OCI-LY1 (cell line): Measurements from ENCODE around the gene PCDHA11.
"Not testable (repeated sequence)": the region's sequence is repeated elsewhere in the genome, so short reads cannot be mapped to it uniquely, and the experiment has no call there.

ENCODE experiments used
- H2AFZ ChIP-seq: fragments of 200-600 bp; sonication (generic), shearing (Covaris generic); 2 replicates; pipeline ENCODE4 v1.6.0; 2014; ENCODE audit warnings: antibody characterized with exemption, mild to moderate bottlenecking, low read length
- H3F3A ChIP-seq: fragments of 200-600 bp; sonication (generic), shearing (Covaris generic); 2 replicates; pipeline ENCODE4 v1.6.0; 2014; ENCODE audit warnings: mild to moderate bottlenecking, antibody characterized with exemption, low read length, moderate library complexity; ENCODE audit not compliant: insufficient read depth
- H3K27ac ChIP-seq: fragments of 200-600 bp; sonication (generic); 2 replicates; pipeline ENCODE4 v1.5.1; 2014; ENCODE audit warnings: low read length, mixed run types, mild to moderate bottlenecking, low read depth; ENCODE audit not compliant: poor library complexity, severe bottlenecking
- H3K27me3 ChIP-seq: fragments of 200-600 bp; sonication (generic); 2 replicates; pipeline ENCODE4 v1.6.0; 2014; ENCODE audit warnings: antibody characterized with exemption, mild to moderate bottlenecking, low read length, moderate library complexity; ENCODE audit not compliant: insufficient read depth
- H3K36me3 ChIP-seq: fragments of 200-600 bp; sonication (generic); 2 replicates; pipeline ENCODE4 v1.6.1; 2014; ENCODE audit warnings: mild to moderate bottlenecking, antibody characterized with exemption, low read length, moderate library complexity, mixed read lengths; ENCODE audit not compliant: insufficient read depth
- H3K4me1 ChIP-seq: fragments of 200-600 bp; sonication (generic); 2 replicates; pipeline ENCODE4 v1.5.1; 2014; ENCODE audit warnings: mild to moderate bottlenecking, low read length, moderate library complexity; ENCODE audit not compliant: insufficient read depth, severe bottlenecking
- H3K4me2 ChIP-seq: fragments of 200-600 bp; sonication (generic), shearing (Covaris generic); 2 replicates; pipeline ENCODE4 v1.6.1; 2014; ENCODE audit warnings: low read length
- H3K4me3 ChIP-seq: fragments of 200-600 bp; sonication (generic); 2 replicates; pipeline ENCODE4 v1.5.1; 2014; ENCODE audit warnings: low read length, low read depth, mild to moderate bottlenecking, mixed read lengths; ENCODE audit not compliant: poor library complexity, severe bottlenecking
- H3K79me2 ChIP-seq: fragments of 200-600 bp; shearing (Covaris generic); 2 replicates; pipeline ENCODE4 v1.6.1; 2016; ENCODE audit warnings: mixed run types, low read length, mixed read lengths; ENCODE audit not compliant: insufficient read depth
- H3K9ac ChIP-seq: fragments of 200-600 bp; sonication (generic), shearing (Covaris generic); 2 replicates; pipeline ENCODE4 v1.6.1; 2014; ENCODE audit warnings: mild to moderate bottlenecking, low read length, mixed read lengths
- H3K9me2 ChIP-seq: fragments of 200-600 bp; sonication (generic), shearing (Covaris generic); 2 replicates; pipeline ENCODE4 v1.6.1; 2014; ENCODE audit warnings: low read depth, mild to moderate bottlenecking, low read length, mixed read lengths
- H3K9me3 ChIP-seq: fragments of 200-600 bp; shearing (Covaris generic); 2 replicates; pipeline ENCODE4 v1.6.1; 2014; ENCODE audit warnings: low read length, mixed read lengths
- H4K20me1 ChIP-seq: fragments of 200-600 bp; sonication (generic), shearing (Covaris generic); 2 replicates; pipeline ENCODE4 v1.6.0; 2016; ENCODE audit warnings: mild to moderate bottlenecking, low read length; ENCODE audit not compliant: insufficient read depth
- EZH2 ChIP-seq: fragments of 200-600 bp; sonication (generic), shearing (Covaris generic); IDR thresholded peaks from 2 replicates; pipeline ENCODE4 v1.8.0; 2017; ENCODE audit warnings: borderline replicate concordance, mixed run types, mild to moderate bottlenecking, antibody characterized with exemption, low read length, moderate library complexity, mixed read lengths
- TF ChIP-seq, protein P1 (sequence below): fragments of 200-600 bp; sonication (generic), shearing (Covaris generic); IDR thresholded peaks from 2 replicates; pipeline ENCODE4 v1.5.1; 2017; ENCODE audit warnings: mild to moderate bottlenecking, antibody characterized with exemption, low read length, moderate library complexity, mixed read lengths

Gene PCDHA11

DNA sequence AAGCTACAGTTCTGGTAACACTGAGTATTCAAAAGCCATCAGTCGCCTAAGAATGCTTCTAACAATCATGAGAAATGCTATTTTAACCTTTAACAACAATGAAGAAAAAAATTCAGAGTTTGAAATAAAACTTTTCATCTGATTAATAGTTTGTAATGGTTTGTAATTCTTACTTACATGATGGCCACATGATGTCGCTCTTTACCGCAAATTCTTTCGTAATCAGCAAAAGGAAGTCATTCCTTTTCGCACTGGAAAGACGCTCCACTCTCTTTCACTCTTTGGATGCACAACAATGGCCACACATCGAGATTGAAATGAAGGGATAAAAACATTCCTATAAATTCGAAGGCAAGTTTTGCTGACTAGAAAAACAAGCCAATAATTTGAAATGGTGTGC lies 34.8 kb upstream of the PCDHA11 start, which contains the start of gene PCDHA7:
Gene PCDHA7 (plus strand): TSS at position 277 of the 400 bp plus-strand sequence. CDS start 115 bp downstream, at position 392.
- Histone ChIP-seq H4K20me1 (no peaks in the 10 kb centered on the region), H3K4me2 (no peak within 1 kb of the TSS), H3K36me3 (no peaks in the 10 kb centered on the region), H3F3A (no peaks in the 10 kb centered on the region), H3K27me3 (no peaks in the 10 kb centered on the region), H3K9me2 (no peaks in the 10 kb centered on the region), H3K9ac (no peak within 1 kb of the TSS), H3K27ac (no peak within 1 kb of the TSS), H3K79me2 (no peaks in the 10 kb centered on the region), H2AFZ (no peak within 1 kb of the TSS), H3K4me1 (no peaks in the 10 kb centered on the region), H3K4me3 (no peak within 1 kb of the TSS), H3K9me3 (no peaks in the 10 kb centered on the region)
- TF ChIP-seq, protein P1, sequence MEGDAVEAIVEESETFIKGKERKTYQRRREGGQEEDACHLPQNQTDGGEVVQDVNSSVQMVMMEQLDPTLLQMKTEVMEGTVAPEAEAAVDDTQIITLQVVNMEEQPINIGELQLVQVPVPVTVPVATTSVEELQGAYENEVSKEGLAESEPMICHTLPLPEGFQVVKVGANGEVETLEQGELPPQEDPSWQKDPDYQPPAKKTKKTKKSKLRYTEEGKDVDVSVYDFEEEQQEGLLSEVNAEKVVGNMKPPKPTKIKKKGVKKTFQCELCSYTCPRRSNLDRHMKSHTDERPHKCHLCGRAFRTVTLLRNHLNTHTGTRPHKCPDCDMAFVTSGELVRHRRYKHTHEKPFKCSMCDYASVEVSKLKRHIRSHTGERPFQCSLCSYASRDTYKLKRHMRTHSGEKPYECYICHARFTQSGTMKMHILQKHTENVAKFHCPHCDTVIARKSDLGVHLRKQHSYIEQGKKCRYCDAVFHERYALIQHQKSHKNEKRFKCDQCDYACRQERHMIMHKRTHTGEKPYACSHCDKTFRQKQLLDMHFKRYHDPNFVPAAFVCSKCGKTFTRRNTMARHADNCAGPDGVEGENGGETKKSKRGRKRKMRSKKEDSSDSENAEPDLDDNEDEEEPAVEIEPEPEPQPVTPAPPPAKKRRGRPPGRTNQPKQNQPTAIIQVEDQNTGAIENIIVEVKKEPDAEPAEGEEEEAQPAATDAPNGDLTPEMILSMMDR, result no peak

DNA sequence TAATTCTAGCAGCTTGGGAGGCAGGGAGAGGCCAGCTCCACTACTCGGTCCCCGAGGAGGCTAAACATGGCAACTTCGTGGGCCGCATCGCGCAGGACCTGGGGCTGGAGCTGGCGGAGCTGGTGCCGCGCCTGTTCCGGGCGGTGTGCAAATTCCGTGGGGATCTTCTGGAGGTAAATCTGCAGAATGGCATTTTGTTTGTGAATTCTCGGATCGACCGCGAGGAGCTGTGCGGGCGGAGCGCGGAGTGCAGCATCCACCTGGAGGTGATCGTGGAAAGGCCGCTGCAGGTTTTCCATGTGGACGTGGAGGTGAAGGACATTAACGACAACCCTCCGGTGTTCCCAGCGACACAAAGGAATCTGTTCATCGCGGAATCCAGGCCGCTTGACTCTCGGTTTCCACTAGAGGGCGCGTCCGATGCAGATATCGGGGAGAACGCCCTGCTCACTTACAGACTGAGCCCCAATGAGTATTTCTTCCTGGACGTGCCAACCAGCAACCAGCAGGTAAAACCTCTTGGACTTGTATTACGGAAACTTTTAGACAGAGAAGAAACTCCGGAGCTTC lies 34.2 kb upstream of the PCDHA11 start:
- not testable (repeated sequence) for H3K9me2 ChIP-seq, H3K36me3 ChIP-seq, H3K9ac ChIP-seq, H3K79me2 ChIP-seq, H2AFZ ChIP-seq, H3F3A ChIP-seq, H4K20me1 ChIP-seq, H3K27ac ChIP-seq, H3K27me3 ChIP-seq, H3K4me1 ChIP-seq, H3K4me2 ChIP-seq, H3K9me3 ChIP-seq, H3K4me3 ChIP-seq

DNA sequence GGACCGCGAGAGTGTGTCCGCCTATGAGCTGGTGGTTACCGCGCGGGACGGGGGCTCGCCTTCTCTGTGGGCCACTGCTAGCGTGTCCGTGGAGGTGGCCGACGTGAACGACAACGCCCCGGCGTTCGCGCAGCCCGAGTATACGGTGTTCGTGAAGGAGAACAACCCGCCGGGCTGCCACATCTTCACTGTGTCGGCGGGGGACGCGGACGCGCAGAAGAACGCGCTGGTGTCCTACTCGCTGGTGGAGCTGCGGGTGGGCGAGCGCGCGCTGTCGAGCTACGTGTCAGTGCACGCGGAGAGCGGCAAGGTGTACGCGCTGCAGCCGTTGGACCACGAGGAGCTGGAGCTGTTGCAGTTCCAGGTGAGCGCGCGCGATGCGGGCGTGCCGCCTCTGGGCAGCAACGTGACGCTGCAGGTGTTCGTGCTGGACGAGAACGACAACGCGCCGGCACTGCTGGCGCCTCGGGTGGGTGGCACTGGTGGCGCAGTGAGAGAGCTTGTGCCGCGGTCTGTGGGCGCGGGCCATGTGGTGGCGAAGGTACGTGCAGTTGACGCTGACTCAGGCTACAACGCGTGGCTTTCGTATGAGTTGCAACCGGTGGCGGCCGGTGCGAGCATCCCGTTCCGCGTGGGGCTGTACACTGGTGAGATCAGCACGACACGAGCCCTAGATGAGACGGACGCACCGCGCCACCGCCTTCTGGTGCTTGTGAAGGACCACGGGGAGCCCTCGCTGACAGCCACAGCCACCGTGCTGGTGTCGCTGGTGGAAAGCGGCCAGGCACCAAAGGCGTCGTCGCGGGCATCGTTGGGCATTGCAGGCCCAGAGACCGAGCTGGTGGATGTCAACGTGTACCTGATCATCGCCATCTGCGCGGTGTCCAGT lies 32.9 kb upstream of the PCDHA11 start:
- no peaks in the 10 kb centered on the region for H3K36me3 ChIP-seq
- H3K4me3 ChIP-seq, result no peak overlapping the region
- H3K9me3 ChIP-seq, result no peaks in the 10 kb centered on the region
- no peaks in the 10 kb centered on the region for H4K20me1 ChIP-seq
- H3K4me1 ChIP-seq, result no peaks in the 10 kb centered on the region
- H3K79me2 ChIP-seq, result no peaks in the 10 kb centered on the region
- H3F3A ChIP-seq, result no peaks in the 10 kb centered on the region
- TF ChIP-seq, protein P1, result no peak
- TF ChIP-seq EZH2, result no peak
- H2AFZ ChIP-seq, result no peak overlapping the region
- H3K4me2 ChIP-seq, result no peak overlapping the region
- H3K27ac ChIP-seq, result no peak overlapping the region
- no peaks in the 10 kb centered on the region for H3K27me3 ChIP-seq
- H3K9me2 ChIP-seq, result no peaks in the 10 kb centered on the region
- no peak overlapping the region for H3K9ac ChIP-seq
